ENCODE results near the gene OSBP2.

The OSBP2 gene

GRCh38 chr22:30884211-30885000 lies 189.7 kb downstream of the OSBP2 start:
- DNase-seq, result no peak

GRCh38 chr22:30885001-30885366 lies 190.3 kb downstream of the OSBP2 start:
- DNase-seq, result no peak

- no peak for DNase-seq
These were observed 190.9 kb downstream of the OSBP2 start for GRCh38 chr22:30885591-30885990.

- DNase-seq, result no peak
These were observed 192.8 kb downstream of the OSBP2 start for GRCh38 chr22:30887453-30887852.

GRCh38 chr22:30887861-30888260 lies 193.2 kb downstream of the OSBP2 start:
- no peak for DNase-seq

- no peak for DNase-seq
These were observed 194.8 kb downstream of the OSBP2 start for GRCh38 chr22:30889268-30889995.

GRCh38 chr22:30889996-30890480 lies 195.4 kb downstream of the OSBP2 start:
- DNase-seq, result no peak

- DNase-seq, result no peak
These were observed 196.2 kb downstream of the OSBP2 start for GRCh38 chr22:30890686-30891442.

- no peak for DNase-seq
These were observed 196.7 kb downstream of the OSBP2 start for GRCh38 chr22:30891443-30891755.

GRCh38 chr22:30891781-30892180 lies 197.1 kb downstream of the OSBP2 start:
- DNase-seq, result no peak

GRCh38 chr22:30892286-30892685 lies 197.6 kb downstream of the OSBP2 start:
- no peak for DNase-seq

GRCh38 chr22:30892731-30893221 lies 198.1 kb downstream of the OSBP2 start:
- DNase-seq, result no peak

- DNase-seq, result no peak
These were observed 199.0 kb downstream of the OSBP2 start for GRCh38 chr22:30893434-30894370.

- DNase-seq, result no peak
These were observed 199.7 kb downstream of the OSBP2 start for GRCh38 chr22:30894371-30894740.

- no peak for DNase-seq
These were observed 208.1 kb downstream of the OSBP2 start for GRCh38 chr22:30902496-30903357.

- DNase-seq, result no peak
These were observed 209.3 kb downstream of the OSBP2 start for GRCh38 chr22:30903876-30904460.

GRCh38 chr22:30905696-30906341 lies 211.1 kb downstream of the OSBP2 start:
- no peak for DNase-seq

GRCh38 chr22:30906411-30906810 lies 211.7 kb downstream of the OSBP2 start:
- no peak for DNase-seq

- DNase-seq, result no peak
These were observed 212.3 kb downstream of the OSBP2 start for GRCh38 chr22:30906946-30907345.

- DNase-seq, result no peak
These were observed 213.4 kb downstream of the OSBP2 start for GRCh38 chr22:30908051-30908461.
